Measurements from ENCODE around the gene SYT9.

The SYT9 gene, protein sequence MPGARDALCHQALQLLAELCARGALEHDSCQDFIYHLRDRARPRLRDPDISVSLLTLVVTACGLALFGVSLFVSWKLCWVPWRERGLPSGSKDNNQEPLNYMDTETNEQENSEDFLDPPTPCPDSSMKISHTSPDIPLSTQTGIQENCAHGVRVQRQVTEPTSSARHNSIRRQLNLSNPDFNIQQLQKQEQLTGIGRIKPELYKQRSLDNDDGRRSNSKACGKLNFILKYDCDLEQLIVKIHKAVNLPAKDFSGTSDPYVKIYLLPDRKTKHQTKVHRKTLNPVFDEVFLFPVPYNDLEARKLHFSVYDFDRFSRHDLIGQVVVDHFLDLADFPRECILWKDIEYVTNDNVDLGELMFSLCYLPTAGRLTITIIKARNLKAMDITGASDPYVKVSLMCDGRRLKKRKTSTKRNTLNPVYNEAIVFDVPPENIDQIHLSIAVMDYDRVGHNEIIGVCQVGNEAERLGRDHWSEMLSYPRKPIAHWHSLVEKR

DNA sequence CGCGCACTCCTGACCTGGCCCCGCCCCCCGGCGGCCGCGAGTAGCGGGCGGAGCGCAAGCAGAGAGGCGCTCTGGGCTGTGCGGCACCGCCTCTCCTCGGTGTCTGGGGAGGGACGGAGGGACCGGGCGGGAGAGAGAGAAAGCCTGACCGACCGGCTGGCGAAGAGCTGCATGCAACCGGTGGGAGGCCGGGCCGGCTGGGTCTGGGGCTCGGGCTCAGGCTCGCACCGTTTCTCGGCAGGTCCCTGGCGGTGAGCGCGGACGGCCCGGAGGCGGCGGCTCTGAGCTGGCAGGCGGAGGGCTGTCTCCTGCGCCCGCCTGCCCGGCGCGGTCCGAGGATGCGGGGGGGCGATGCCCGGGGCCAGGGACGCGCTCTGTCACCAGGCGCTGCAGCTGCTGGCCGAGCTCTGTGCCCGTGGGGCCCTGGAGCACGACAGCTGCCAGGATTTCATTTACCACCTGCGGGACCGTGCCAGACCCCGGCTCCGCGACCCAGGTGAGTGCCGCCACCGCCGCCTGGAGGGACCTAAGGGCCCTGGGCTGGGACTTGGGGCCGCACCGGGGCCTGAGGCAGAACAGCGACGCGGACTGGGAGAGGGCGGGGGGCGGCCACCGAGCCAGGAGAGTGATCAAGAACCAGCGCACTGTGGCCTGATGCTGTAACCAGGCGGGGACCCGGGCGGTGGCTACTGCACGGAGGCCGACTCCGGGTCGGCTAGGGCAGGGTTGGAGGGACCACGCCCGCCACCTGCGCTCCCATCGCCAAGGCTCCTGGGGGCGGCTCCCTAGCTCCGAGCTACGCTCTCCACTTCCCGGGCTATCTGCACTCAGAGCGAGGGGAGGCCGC, at the start of gene SYT9:
Gene SYT9, plus strand, starts transcription at position 69 of the 847 bp plus-strand sequence. Its CDS starts 283 bp downstream, at position 352.
- DNase-seq (ENCODE audit: low read depth) = no peak

DNA sequence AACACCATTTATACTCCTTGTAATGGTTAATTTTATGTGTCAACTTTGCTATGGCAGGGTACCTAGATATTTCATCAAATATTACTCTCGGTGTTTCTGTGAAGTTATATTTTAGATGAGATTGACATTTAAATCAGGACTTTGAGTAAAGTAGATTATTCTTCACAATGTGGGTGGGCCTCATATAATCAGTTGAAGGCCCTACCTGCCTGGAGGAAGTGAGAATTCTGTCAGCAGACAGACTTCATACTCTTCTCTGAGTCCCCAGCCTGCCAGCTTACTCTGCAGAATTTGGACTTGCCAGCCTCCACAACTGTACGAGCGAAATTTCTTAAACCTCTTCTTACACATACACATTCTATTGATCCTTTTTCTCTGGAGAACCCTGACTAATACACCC, 49.3 kb upstream of the SYT9 start:
- DNase-seq (ENCODE audit: low read depth) = no peak

DNA sequence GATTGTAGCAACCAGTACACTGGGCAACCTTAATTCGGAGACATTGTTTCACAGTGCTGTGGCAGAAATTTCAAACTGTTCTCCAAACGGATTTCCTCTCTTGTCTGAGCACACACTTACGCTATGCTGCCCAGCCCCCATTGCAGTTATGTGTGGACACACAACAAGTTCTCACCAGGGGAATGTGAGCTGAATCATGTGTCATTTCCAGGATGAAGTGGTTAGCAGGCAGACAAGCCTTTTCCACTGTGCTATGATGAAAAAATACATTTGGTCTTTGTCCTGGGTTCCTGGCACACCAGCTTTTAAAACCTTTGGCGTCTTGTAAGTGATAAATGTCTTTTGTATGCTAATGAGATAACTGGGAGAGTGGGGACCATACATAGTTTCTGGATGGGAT, 46.9 kb upstream of the SYT9 start:
- no peak for DNase-seq (ENCODE audit: low read depth)

DNA sequence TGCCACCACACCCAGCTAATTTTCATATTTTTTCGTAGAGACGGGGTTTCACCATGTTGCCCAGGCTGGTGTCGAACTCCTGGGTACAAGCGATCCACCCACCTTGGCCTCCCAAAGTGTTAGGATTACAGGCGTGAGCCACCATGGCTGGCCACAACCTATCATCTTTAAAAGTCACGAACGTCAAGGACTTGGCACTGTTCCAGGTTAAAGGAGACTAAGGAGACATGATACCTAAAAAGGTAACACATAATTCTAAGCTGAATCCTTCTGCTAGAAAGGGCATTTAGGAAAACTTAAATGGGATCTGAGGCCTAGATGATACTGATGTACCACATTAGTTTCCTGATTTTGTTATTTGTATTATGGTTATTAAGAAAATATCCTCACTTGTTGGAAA, 43.3 kb upstream of the SYT9 start:
- DNase-seq (ENCODE audit: low read depth) = no peak

DNA sequence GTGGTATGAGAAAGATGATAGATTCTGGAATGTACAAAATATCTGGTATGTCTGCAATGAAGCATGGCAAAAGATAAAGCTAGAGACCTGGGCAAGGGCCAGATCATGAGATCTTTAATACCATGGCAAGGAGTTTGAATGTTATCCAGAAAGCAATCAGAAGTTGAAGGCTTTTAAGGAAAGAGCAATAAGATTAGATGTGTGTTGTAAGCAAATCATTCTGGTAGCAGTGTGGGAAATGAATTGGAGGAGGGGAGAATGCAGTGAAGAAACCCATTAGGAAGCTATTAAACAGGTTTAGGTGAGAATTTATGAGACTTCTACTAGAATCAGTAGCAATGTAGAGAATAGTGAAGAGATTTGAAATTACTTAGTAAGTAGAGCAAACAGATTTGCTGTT, 32.2 kb upstream of the SYT9 start:
- no peak for DNase-seq (ENCODE audit: low read depth)

DNA sequence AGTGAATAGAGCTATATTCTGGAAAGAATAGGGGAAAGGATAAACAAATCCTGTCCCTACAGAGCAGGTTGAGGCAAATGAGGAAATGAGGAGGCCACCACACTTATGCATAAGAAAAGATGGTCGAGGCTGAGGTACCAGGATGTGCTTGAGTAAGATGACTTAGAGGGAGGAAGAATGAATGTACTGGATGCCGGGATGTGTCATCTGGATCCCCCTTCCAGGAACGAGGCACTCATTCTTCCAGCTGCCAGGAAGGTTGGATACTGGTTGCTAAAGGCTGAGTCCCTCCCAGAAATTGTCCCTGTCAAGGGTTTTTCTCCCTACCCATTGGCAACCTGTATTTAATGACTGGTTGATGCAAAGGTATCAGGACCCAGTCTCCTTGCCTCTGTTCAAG, 31.1 kb upstream of the SYT9 start:
- no peak for DNase-seq (ENCODE audit: low read depth)

DNA sequence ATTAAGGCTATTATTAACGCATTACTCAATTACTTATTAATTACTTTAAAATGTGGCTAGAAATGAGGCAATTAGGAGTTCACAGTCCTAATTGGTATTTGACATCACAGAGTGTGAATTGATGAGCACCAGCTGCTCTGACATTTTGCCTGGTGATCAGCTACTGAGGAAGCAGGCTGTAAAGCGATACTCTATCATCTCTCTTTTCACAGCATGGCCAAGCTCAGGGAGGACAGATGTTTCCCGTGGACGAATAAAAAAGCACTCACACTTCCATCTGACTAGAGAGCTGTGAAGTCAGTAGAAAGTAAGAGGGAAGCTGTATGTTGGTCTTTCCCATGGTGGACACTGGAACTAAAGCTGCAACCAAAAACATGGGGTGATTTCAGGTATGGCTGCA, 29.1 kb upstream of the SYT9 start:
- no peak for DNase-seq (ENCODE audit: low read depth)

DNA sequence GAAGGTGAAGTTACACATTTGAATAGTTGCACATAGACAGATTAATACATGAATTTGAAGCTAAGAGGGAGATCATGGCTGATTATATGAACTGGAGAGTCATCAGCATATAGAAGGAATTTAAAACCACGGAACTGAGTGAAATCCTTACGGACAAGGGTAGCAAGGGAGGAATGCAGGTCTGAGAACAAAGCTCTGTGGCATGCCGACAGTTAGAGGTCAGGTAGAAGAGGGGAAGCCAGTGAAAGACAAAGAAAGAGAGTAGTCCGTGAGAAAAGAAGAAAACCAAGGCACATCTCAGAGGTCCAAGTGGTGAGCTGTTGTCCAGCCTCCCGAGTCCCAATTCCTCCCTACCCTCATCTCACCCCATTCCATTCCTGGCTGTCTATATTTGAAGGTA, 11.8 kb upstream of the SYT9 start:
- no peak for DNase-seq (ENCODE audit: low read depth)

DNA sequence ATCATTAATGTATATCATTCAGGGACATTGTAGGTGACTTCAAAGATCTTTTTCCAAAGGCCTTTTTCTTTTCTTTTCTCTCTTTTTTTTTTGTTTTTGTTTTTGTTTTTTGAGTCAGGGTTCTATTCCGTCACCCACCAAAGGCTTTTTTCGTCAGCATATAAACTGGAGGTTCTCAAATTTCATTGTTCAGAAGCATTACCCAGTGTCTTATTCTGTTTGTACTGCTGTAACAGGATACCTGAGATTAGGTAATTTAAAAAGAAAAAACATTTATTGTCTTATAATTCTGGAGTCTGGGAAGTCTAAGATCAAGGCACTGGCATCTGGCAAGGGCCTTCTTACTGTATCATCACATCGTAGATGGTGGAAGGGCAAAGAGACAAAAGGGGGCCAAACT, 6.4 kb upstream of the SYT9 start:
- no peak for DNase-seq (ENCODE audit: low read depth)

DNA sequence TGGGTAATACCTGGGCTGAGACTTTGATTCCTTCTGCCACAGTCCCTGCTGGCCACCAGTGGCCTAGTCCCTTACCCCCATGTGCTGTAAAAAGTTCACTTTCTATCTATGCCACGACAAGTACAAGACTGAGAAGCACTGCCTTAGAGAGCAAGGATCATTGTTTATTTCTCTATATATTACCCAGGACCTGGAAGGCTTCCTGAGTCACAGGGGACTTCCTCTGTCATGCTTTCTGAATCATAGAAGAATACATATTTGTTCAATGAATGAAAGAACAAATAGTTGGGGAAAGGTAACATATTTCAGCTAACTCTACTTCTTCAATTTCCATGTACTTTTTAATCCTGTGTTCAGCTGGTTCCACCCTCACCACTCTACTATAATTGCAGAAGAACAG, 5.5 kb upstream of the SYT9 start:
- DNase-seq (ENCODE audit: low read depth) = no peak

DNA sequence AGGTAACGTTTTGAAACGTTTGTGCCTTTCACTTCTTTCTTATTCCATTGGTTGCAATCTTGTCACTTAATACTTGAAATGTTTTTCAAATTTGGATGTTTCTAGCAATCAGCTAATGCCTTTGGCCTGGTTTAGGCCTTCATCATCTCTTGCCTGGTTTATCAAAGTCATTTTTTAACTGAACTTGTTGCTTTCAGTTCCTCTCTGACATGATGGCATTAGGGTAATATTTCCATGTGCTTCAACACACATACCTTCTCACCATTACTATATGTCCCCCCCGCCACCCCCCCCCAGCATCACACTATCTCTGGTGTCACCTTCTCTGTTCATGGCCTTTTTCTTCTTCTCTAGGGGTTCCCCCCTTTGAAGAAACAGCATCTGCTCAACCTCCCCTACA, 1.5 kb upstream of the SYT9 start:
- no peak for DNase-seq (ENCODE audit: low read depth)

DNA sequence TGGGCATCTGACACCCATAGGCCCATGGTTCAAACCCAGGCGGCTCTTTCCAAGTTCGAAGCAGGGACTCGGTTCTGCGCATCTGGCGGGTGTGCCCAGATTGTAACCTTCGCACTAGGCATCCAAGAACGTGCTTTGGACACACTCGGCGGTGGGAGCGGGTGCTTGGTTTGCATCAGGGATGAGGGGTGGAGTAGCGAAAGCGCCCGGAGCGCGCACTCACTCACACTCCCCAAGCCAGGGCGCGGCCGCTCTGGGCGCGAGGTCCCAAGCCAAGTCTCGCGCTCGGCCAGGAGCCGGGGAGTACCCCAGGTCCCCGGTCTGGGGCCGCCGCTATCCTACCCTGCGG, 243 bp upstream of the SYT9 start:
- no peak for DNase-seq (ENCODE audit: low read depth)

DNA sequence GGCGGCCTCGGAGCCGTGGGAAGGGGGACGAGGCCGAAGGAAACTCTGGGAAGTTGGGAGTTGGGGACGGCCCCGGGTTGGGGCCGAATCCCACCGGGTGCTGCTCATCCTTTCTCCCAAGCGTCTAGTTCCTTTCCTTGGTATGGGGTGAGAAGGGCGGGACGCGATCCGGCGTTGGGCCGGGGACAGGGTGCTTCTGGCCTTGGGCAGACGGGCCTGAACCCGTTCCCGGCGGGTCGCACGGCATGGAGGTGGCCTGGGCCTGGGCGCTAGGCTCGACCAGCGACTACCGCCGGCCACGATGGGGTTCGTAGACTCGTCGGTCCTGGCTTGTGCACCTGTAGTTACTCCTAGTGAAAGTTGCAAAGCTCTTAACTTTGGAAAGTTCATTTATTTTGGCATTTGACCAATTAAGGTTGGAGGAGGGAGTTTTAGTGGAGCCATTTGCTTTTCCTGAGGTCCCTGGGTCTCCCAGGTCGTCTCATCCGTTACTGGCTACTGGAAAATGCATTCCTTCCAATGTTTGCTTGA, 1.0 kb downstream of the SYT9 start:
- no peak for DNase-seq (ENCODE audit: low read depth)

DNA sequence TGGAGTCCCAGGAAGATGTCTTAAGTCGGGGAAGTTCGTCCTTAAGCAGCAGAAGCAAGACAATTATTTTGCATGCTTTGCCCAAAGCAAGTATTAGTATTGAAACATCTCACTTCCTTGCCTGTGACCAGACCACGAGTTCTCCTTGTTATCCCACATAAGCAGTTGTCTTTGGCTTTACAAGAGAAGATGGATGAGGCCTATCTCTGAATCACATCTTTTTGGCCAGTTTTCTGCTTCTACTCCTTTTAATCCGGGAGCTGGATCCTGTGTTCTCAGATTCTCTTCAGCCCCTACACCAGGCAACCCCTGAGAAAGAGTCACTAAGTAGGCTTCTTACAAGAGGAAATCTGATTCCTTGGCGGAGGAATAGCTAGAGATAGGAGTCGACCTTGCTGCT, 2.1 kb downstream of the SYT9 start:
- DNase-seq (ENCODE audit: low read depth) = no peak

DNA sequence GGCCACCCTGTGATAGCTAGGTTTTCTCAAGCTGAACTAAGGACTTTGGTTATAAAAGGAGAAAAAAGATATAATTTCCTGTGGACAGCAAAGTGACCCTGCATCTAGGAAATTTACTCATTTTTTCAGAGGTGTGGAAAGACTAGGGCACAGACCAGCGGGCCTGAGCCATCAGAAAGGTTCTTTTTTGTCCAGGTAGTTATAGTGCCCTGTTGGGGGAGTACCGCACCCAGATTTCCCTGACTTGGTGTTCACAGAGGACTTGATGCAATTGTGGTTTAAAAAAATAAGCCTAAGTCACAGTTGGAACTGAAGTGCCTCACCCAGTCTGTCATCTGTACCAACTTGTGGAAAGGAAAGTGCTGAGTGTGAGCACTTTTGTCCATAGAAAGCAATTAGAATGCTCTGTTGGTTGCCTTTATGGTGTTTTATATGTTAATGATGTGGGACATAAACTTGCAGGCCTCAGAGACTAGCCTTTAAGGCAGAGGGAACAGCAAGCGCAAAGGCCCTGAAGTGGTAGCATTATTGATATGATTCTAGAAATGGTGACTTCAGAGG, 3.1 kb downstream of the SYT9 start:
- DNase-seq (ENCODE audit: low read depth) = no peak

DNA sequence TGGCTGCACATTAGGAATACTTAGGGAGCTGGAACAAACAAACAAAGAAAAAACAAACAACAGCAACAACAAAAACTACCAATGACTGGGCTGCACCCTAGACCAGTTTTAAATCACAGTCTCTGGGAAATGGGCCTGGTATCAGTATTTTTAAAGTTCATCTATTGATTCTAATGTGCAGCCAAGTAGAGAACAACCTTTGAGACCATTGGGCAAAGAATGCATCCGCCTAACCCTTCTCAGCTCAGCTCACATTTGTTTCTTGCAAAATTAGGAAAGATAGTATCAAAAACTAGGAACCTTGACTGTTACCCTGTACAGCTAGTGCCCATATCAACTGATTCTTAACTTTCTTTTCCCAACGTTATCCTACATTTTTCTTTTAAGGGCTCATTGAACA, 5.2 kb downstream of the SYT9 start:
- DNase-seq (ENCODE audit: low read depth) = no peak

DNA sequence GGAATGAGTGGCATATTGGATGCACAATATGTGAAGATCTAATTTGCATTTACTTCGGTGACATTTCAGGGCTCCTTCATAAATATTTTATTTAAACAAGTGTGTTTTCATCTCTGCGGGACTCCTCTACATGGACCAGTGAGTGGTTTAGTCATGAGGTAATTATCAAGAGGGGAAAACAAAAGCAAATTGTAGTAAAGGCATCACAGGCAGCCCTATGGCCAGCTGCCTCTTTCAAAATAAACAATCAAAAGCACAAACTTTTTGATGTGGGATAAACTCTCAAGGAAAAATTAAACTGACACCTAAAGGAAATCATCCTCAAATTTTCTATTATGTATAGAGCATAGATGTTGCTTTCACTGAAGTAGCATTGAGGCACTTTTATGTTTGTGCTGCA, 6.0 kb downstream of the SYT9 start:
- no peak for DNase-seq (ENCODE audit: low read depth)

DNA sequence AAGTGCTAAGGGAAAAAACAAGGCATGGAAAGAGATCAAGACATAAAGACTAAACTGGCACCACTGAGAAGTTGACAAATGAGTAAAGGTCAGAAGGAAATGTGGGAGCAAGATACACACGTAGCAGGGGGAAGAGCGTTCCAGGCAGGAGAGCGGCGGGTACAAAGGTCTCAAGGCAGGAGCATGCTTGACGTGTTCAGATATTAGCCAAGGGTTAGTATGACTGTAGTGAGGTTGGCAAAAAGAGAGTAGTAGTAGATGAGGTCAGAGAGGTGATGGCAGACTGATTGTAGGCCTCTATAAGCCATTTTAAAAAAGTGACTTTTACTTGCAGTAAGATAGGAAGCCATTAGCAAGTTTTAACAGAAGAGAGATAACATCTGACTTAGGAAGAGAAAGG, 9.9 kb downstream of the SYT9 start:
- DNase-seq (ENCODE audit: low read depth) = no peak

DNA sequence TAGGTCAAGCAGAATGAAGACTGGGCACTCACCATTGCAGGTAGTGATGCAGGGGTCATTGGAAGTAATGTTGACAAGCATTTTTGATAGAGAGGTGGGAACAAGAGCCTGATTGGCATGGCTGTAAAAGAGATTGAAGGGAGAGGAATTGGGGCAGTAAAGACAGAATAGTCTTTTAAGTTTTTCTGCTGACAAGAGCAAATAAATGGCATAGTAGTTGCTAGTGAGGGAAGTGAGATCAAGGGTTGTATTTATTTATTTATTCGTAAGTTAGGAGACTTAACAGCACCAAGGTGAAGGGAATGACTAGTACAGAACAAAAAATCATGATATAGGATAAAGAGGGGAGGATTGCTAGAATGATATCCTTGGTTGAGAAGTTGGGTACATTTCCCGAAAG, 11.0 kb downstream of the SYT9 start:
- no peak for DNase-seq (ENCODE audit: low read depth)

DNA sequence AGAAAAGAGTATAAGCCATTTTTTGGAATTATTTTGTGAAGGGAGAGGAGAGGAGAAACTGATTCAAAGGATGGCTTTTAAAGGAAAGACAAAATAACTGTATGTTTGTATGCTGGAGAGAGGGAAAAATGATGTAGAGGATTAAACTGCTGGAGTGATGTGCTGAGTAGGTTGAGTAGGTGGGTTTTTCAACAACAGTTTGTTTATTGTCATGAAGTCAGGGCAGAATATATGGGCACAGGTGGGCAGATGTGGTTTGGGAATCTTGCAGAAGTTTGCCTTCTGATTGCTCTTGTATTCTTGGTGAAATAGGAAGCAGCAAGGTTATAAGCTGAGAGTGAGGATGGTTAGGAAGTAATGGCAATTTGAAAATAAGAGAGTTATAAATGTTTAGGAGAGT, 12.1 kb downstream of the SYT9 start:
- no peak for DNase-seq (ENCODE audit: low read depth)

DNA sequence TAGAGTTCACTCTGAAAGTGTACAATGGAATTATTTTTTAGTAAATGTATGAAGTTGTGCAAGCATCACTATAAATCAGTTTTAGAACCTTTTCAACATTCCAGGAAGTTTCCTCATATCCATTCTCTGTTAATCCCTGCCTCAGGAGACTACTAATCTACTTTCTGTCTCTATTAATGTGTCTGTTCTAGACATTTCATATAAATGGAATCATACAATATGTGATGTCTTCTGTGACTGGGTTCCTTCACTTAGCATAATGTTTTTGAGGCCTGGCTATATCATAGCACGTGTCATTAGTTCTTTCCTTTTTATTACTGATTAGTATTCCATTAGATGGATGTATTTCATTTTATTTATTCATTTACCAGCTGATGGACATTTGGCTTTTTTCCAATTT, 17.1 kb downstream of the SYT9 start:
- DNase-seq (ENCODE audit: low read depth) = no peak

DNA sequence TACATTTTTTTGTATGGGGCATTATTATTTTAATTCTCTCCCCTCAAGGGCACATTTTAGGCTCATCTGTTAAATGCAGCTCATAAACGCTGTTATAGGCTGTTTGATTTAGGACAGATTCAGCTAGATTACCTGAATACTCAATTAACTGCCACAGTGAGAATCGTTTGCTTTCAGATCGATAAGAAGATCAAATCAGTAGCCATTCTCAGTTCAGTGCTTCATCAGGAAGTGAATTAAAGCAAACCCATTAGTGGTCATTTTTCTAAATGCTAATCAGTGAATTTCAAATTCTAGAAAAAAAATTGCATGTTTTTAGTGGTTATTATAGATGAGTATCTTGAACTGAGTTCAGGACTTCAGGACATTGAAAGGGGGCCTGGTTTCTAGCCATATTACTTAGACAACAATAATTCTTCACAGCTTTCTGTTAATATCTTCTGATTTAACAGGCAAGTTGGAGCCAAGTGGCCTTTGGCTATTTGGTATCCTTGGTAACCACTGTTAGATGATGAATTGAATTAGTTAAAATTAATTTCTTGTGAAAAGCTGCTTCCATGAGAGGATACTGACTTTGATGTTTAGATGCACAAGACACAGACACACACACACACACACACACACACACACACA, 18.6 kb downstream of the SYT9 start:
- DNase-seq (ENCODE audit: low read depth) = no peak
